HG03460 (cell line): Measurements from ENCODE around the gene ADM5.

Experiments
- ATAC-seq: cut with Tn5 transposase; IDR thresholded peaks from one replicate; pipeline ENCODE4 v1.9.1; 2021; ENCODE audit not compliant: unreplicated experiment

Gene ADM5, protein sequence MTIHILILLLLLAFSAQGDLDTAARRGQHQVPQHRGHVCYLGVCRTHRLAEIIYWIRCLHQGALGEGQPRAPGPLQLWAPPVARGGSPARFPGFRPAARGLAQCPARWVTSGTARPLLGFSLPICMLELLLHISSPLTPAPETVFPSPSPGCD

DNA sequence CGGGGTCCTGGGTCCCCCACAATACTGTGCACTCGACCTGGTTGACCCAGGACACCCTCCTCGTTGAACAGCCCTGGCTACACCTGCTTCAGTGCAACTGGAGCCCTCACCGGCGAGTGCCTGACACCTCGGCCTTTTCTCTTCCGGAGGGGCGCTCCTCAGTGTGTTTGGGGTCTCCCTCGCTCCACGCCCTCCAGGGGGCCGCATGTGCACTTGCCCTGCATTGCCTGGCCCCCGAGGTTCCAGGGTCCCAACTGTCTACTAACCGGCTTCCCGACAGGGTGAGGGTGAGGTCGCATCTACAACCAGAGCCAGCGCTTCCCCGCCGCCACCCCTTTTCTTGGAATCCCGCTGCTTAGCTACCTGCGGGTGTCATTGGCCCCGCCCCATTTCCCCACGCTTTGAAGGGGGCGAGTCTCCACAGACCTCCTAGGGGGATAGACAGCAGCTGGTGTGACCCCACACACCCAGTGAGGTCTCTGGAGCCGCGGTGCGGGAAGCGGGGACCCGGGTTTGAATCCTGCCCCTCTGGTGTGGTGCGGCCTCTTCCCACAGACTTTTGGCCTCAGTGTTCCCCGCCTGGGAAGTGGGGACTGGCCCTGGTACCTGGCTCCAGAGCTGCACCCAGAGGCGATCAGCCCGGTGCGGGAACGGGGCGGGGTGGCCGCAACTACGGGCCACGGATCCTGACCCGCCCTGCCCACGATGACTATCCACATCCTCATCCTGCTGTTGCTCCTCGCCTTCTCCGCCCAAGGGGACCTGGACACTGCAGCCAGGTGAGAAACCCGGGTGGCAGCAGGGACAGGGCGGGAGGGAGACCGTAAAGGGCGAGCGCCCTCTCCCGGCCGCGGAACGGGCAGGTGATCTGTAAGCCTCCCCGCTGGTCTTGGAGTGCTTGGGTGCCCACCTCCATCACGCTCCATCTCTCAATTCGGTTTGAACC lies at the start of gene ADM5:
Gene ADM5 (plus strand): TSS at position 462 of the 946 bp plus-strand sequence. CDS start 244 bp downstream, at position 706.
- no peak for ATAC-seq

DNA sequence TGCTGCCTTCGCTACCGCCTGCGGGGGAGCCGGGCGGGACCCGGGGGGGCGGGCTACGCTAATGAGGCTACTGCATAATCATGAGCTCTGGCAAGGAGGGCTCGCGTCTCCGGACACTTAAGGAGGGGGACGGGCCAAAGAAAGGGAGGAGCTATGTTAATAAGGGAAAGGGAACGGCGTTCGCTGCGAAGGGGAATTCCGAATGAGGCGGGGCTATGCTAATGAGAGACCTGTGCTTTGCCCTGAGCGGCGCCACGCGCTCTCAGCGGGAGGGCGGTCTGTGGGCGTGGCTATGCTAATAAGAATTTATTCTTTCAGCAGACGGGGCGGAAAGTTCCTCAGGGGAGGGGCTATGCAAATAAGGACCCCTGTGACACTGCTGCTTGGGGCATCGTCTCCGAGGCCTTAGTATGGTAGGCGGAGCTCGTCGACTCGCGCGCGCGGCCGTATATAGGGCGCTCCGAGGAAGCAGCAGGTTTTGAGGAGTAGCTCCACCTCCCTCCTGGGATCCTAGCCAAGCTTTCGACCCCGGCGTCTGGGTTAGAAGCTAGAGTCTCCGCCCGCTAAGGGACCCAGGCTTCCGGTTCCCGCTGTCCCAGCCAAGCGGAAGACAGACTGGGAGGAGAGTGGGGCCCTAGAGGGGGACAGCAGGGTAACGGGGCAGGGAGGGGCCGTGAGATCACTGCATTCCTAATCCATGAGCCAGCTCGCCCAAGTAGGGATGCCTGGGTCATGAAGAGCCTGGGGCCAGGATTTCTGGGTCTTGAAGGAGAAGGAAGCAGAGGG lies 49.1 kb upstream of the ADM5 start, which contains the start of gene RRAS:
Gene RRAS (minus strand): TSS at position 31 of the 786 bp plus-strand sequence. CDS start 45 bp downstream, outside the sequence.
- ATAC-seq = peak; percentile 57

DNA sequence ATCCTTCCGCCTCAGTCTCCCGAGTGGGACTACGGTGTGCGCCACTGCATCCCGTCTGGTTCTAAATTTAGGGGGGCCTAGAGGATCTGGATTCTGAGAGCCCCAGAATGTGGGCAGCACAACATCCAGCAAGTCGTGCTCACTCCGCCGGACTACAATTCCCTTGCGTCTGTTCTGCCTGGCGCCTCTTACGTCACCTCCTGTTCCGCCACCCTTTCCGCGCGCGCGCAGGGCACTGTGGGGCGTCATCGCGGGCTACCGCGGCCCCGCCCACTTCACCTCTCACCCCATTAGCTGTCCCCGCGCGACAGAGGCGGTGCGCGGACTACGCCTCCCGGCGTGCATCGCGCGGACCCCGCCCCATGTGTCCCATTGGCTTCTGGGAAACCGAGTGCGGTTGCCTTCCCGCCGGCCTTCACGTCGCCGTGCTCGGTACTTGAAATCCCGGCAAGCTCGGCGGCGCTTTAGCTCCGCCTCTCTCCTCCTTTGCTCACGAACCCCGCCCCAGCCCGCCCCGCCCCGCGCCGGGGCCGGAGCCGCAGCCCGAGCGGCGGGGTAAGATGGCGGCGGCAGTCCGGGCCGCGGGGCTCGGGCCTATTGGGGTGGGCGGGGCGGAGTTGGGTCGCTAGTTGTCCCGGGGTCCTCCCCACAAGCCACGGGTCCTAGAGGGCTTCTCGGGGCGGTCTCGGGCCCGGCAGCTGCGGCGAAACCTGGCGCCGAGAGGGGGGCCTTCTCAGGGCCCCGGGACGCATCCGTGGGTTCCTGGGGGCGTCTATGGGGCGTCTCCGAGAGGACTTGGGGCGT lies 47.5 kb upstream of the ADM5 start, which contains the start of gene SCAF1:
Gene SCAF1 (plus strand): TSS at position 522 of the 804 bp plus-strand sequence. CDS start 2,818 bp downstream, outside the sequence.
- peak; percentile 49 for ATAC-seq

DNA sequence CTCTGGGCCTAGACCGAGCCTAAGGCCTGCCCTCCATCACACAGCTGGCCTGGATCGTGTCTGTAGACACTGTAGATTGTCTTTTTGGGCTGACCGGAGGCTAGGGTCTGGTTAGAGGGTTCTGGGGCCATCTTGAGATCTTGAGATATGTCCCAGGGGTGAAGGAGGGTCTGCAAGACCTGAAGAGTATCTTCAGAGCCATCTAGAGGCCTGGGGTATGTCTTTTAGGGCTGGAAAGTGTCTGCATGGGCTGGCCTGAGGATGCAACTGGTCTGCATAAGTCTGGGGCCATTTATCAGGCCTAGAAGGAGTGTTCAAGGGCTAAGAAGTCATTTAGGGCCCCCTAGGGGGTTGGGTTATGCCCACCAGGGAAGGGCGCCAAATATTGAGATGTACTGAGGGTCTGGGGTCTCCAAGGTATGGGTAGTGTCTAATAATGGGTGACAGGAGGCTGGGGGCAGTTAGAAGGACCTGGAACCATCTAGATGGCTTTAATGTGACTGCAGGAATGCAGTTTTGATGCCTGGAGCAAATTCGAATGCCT lies 46.8 kb upstream of the ADM5 start:
- ATAC-seq = no peak

DNA sequence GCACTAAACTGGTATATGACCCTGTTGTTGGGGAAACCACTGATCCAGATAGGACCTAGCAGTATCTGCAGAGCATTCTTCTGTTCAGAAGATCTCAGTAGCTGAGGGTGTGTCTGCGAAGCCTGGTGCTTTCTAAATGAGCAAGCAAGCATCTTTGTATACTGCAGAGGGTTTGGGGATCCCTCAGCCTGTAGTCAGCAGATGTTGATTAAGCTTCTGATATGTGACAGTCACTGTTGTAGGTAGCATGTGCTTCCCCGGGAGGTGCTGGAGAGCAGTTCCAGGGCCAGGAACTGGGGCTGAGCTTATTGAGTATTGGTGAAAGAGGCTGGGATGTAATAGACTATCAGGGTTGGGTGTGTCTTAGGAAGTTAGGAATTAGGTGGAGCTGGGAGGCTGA lies 45.9 kb upstream of the ADM5 start:
- no peak for ATAC-seq

DNA sequence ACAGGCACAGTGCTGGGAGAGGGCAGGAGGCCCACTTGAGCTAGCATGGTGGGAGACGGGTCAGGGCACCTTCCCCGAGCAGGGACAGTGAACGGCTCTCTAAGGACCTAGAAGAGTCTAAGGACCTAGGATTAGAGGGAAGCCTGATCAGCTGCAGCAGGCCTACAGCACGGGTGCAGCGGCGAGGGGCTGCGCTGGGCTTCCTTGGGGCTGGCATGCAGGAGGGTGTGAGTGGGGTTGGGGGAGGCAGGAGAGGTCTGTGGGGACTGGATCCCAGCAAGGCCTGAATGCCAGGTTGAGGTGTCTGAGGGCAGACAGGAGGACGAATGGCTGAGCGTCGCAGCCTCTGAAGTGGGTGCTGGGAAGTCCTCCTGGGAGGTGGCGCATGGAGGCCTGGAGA lies 43.8 kb upstream of the ADM5 start:
- no peak for ATAC-seq

DNA sequence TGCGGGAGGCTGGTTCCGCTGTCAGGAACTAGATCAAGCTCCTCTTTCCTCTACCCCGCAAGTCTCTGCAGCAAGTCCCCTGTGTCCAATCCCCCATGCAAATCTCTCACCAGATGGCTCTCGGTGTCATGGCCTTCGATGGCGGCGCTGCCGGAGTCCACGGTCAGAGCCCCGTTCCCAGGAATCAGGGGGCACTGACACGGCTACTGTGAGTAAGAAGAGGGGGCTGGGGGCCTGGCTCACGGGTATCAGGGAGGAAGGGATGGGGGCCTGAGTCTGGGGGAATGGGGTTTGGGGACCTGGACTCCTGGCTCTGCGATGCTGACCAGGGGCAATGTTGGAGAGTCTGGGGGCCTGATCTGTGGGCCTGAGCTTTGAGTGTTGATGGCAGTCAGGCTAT lies 43.4 kb upstream of the ADM5 start:
- no peak for ATAC-seq

DNA sequence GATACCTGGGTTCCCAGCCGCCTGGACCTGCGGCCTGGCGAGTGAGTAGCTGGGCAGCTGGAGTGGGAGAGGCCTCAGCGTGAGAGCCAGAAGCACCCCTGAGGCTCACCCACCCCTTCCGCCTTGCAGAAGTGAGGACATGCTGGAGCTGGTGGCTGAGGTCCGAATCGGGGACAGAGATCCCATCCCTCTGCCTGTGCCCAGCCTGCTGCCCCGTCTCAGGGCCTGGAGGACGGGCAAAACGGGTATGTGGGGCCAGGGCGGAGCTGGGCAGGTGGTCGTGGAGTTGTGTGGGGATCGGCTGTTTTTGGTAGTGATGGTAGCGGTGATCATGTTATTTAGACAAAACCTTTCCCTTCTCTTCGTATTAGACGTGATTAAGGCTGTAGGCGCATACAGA lies 42.8 kb upstream of the ADM5 start:
- no peak for ATAC-seq

DNA sequence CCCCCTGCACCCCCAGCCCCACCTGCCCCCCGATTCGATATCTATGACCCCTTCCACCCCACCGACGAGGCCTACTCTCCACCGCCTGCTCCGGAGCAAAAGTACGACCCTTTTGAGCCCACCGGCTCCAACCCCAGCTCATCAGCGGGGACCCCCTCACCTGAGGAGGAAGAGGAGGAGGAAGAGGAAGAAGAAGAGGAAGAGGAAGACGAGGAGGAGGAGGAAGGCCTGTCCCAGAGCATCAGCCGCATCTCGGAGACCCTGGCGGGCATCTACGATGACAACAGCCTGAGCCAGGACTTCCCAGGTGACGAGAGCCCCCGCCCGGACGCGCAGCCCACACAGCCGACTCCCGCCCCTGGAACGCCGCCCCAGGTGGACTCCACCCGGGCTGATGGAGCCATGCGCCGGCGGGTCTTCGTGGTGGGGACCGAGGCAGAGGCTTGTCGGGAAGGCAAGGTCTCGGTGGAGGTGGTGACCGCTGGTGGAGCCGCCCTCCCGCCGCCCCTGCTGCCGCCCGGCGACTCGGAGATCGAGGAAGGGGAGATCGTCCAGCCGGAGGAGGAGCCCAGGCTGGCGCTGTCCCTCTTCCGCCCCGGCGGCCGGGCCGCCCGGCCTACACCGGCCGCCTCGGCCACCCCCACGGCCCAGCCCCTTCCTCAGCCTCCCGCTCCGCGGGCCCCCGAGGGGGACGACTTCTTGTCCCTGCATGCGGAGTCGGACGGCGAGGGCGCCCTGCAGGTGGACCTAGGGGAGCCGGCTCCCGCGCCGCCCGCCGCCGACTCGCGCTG lies 38.2 kb upstream of the ADM5 start:
- no peak for ATAC-seq

DNA sequence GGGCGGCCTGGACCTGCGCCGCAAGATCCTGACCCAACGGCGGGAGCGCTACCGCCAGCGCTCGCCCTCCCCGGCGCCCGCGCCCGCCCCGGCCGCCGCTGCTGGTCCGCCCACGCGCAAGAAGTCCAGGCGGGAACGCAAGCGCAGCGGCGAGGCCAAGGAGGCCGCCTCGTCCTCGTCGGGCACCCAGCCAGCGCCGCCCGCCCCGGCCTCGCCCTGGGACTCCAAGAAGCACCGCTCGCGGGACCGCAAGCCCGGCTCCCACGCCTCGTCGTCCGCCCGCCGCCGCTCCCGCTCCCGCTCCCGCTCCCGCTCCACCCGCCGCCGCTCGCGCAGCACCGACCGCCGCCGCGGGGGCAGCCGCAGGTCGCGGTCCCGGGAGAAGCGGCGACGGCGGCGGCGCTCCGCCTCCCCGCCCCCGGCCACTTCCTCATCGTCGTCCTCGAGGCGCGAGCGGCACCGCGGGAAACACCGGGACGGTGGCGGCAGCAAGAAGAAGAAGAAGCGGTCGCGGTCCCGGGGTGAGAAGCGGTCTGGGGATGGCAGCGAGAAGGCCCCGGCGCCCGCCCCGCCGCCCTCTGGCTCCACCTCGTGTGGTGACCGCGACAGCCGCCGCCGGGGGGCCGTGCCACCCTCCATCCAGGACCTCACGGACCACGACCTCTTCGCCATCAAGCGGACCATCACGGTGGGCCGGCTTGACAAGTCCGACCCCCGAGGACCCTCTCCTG lies 37.4 kb upstream of the ADM5 start:
- no peak for ATAC-seq

DNA sequence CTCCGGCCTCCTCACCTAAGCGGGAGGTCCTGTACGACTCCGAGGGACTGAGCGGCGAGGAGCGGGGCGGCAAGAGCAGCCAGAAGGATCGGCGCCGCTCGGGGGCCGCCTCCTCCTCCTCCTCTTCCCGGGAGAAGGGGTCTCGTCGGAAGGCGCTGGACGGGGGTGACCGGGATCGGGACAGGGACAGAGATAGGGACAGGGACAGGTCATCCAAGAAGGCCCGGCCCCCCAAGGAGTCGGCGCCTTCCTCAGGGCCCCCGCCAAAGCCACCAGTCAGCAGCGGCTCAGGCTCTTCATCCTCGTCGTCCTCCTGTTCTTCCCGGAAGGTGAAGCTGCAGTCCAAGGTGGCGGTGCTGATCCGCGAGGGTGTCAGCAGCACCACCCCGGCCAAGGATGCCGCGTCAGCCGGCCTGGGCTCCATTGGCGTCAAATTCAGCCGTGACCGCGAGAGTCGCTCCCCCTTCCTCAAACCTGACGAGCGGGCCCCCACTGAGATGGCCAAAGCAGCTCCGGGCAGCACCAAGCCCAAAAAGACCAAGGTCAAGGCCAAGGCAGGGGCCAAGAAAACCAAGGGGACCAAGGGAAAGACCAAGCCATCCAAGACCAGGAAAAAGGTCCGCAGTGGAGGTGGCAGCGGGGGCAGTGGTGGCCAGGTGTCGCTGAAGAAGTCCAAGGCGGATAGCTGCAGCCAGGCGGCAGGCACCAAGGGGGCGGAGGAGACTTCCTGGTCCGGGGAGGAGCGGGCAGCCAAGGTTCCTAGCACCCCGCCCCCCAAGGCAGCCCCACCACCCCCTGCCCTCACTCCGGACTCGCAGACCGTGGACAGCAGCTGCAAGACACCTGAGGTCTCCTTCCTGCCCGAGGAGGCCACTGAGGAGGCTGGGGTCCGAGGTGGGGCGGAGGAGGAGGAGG lies 36.6 kb upstream of the ADM5 start:
- no peak for ATAC-seq

DNA sequence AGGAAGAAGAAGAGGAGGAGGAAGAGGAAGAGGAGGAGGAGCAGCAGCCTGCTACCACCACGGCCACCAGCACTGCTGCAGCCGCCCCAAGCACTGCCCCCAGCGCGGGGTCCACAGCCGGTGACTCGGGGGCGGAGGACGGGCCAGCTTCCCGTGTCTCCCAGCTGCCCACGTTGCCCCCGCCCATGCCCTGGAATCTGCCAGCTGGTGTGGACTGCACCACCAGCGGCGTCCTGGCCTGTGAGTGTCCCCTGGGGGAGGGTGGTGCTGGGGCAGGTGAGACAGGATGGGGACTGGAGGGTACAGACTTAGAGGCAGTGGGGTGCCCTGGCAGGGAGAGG lies 36.0 kb upstream of the ADM5 start:
- ATAC-seq = no peak

DNA sequence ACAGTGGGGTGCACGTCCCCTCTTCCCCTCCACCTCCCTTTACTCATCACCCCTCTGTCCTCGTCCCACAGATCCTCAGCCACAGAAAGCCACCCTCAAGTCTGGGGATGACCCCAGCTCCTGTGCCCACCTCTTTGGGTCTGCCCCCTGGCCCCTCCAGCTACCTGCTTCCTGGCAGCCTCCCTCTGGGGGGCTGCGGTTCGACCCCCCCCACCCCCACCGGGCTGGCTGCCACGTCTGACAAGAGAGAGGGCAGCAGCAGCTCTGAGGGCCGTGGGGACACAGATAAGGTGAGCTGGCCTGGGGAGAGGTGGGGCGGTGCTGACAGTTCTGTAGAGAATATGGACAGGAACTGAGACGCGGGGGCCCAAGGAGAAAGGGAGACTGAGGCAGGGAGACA lies 34.8 kb upstream of the ADM5 start:
- ATAC-seq = no peak

DNA sequence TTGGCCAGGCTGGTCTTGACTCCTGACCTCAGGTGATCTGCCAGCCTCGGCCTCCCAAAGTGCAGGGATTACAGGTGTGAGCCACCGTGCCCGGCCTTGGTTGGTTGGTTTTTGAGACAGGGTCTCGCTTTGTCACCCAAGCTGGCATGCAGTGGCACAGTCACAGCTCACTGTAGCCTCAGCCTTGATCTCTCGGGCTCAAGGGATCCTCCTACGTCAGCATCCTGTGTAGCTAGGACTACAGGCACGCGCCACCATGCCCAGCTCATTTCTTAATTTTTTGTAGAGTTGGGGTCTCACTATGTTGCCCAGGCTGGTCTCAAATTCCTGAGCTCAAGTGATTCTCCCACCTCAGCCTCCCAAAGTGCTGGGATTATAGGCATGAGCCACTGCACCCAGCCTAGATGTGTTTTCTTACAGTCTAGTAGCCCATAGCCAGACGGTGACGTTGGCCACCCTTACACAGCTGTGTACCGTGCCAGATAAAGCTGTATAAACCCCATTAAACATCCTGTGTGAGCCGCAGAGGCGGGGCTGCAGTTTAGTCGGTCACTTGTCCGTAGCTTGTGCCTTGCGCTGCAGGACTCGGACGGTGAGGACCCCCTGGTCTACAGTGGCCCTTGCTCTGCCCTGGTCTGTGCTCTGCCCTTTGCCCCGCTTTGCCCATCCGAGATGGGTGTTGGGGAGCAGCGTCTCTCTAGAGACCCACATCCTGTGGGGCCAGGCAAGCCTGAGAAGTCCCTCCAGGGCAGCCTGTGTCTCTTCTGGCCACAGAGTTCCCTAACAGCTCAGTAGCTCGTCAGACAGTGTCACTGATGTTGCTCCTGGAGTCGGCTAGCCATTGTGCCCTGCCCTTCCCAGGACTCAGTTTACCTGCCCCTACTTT lies 33.6 kb upstream of the ADM5 start:
- no peak for ATAC-seq

DNA sequence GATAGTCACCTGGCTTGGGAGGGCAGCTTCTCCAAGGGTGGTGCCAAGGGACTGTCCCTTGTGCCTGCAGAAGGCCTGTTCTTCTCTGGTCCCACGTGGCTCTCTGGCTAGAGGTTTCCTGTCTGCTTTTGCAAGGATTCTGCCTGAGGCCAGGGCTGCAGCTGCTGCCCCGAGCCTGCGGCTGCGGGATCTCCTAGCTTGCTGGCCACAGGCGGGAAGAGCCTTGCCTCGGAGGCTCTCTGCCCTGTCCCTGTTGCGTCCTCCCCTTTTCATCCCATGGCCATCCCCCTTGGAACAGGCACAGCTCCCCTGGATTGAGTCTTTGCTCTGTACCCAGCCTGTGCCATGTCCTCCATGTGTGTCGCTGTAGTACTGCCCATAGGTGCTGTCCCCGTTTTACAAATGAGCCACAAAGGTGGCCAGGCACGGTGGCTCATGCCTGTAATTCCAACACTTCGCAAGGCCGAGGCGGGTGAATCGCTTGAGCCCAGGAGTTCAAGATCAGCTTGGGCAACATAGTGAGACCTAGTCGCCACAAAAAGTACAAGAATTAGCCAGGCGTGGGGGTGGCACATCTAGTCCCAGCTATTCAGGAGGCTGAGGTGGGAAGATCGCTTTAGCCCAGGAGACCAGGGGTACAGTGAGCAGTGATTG lies 32.8 kb upstream of the ADM5 start:
- no peak for ATAC-seq

DNA sequence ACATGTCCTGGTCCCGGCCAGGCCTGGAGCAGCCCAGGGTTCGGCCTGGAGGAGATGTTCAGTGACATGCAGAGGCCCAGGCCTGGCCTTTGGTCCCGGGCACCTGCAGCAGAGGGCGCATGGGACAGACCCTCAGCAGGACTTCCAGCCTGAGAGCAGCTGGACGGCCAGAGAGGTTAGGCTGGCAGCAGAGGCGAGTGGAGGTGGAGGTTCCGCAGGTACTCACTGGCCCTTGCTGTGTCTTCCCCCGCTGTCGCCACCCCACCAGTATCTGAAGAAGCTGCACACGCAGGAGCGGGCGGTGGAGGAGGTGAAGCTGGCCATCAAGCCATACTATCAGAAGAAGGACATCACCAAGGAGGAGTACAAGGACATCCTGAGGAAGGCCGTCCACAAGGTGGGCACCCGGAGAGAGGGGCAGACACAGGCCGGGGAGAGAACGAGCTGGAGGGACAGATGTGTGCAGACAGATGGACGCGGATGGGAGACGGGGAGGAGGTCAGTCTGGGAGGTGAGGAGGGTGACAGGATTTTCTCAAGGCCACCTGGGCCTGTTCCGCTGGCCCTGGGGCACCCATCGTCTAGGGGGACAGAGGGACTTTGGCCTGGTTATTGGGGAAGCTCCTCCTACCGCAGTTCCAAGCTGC lies 31.8 kb upstream of the ADM5 start:
- ATAC-seq = no peak
